Astrocyte (in vitro differentiated cells and primary cell): ENCODE data around the gene MAP7D3. TPM values are rescaled to one million over a fixed set of nuclear protein-coding genes. Genes with fewer than 3 reads are reported as not detected.

Source experiments
- DNase-seq: peaks from one replicate; pipeline ENCODE4 v3.0.0-alpha.2; 2010; ENCODE audit warnings: low read depth
- FAIRE-seq: peaks from 2 replicates; lab custom pipeline; 2011; peaks lifted over from hg19 to GRCh38; lab: Jason Lieb, UNC
- H2AFZ ChIP-seq: 2 replicates; pipeline ENCODE4 v1.6.0; 2012; ENCODE audit warnings: low read depth, low read length, inconsistent platforms
- H3K27ac ChIP-seq: 2 replicates; pipeline ENCODE4 v1.5.1; 2011; ENCODE audit warnings: low read depth, low read length, inconsistent platforms
- H3K27me3 ChIP-seq: 2 replicates; pipeline ENCODE4 v1.6.0; 2011; ENCODE audit warnings: low read length, inconsistent platforms; ENCODE audit not compliant: insufficient read depth
- H3K36me3 ChIP-seq: 2 replicates; pipeline ENCODE4 v1.5.1; 2011; ENCODE audit warnings: low read length, inconsistent platforms; ENCODE audit not compliant: insufficient read depth
- H3K4me1 ChIP-seq: 2 replicates; pipeline ENCODE4 v1.5.1; 2011; ENCODE audit warnings: low read length, inconsistent platforms; ENCODE audit not compliant: insufficient read depth
- H3K4me2 ChIP-seq: 2 replicates; pipeline ENCODE4 v1.6.0; 2012; ENCODE audit warnings: low read length, inconsistent platforms
- H3K4me3 ChIP-seq: 2 replicates; pipeline ENCODE4 v1.5.1; 2011; ENCODE audit warnings: low read depth, mild to moderate bottlenecking, low read length, inconsistent platforms; ENCODE audit not compliant: insufficient read depth
- H3K79me2 ChIP-seq: 2 replicates; pipeline ENCODE4 v1.6.0; 2012; ENCODE audit warnings: mild to moderate bottlenecking, low read length, inconsistent platforms; ENCODE audit not compliant: insufficient read depth
- H3K9ac ChIP-seq: 2 replicates; pipeline ENCODE4 v1.6.0; 2012; ENCODE audit warnings: mild to moderate bottlenecking, low read length, inconsistent platforms
- H3K9me3 ChIP-seq: 2 replicates; pipeline ENCODE4 v1.5.1; 2012; ENCODE audit warnings: low read depth, mild to moderate bottlenecking, low read length, inconsistent platforms; ENCODE audit not compliant: insufficient read depth
- H4K20me1 ChIP-seq: 2 replicates; pipeline ENCODE4 v1.6.0; 2012; ENCODE audit warnings: low read length, inconsistent platforms; ENCODE audit not compliant: insufficient read depth
- H3K27ac Mint-ChIP-seq: one replicate; pipeline ENCODE4 v1.8.0; 2021; ENCODE audit warnings: mild to moderate bottlenecking, mixed read lengths; ENCODE audit not compliant: unreplicated experiment
- H3K27me3 Mint-ChIP-seq: one replicate; pipeline ENCODE4 v1.8.0; 2021; ENCODE audit warnings: low read depth, mixed read lengths; ENCODE audit not compliant: unreplicated experiment
- H3K36me3 Mint-ChIP-seq: one replicate; pipeline ENCODE4 v1.8.0; 2021; ENCODE audit warnings: low read depth, mixed read lengths; ENCODE audit not compliant: unreplicated experiment
- H3K4me1 Mint-ChIP-seq: one replicate; pipeline ENCODE4 v1.8.0; 2021; ENCODE audit warnings: low read depth, mixed read lengths; ENCODE audit not compliant: unreplicated experiment
- H3K4me3 Mint-ChIP-seq: one replicate; pipeline ENCODE4 v1.8.0; 2021; ENCODE audit warnings: mild to moderate bottlenecking, moderate library complexity, mixed read lengths; ENCODE audit not compliant: unreplicated experiment
- H3K9me3 Mint-ChIP-seq: one replicate; pipeline ENCODE4 v1.8.0; 2021; ENCODE audit warnings: mild to moderate bottlenecking, mixed read lengths; ENCODE audit not compliant: unreplicated experiment
- CTCF ChIP-seq: IDR thresholded peaks from 2 replicates; pipeline ENCODE4 v1.5.1; 2011; ENCODE audit warnings: low read depth, mild to moderate bottlenecking, inconsistent platforms, low read length, moderate library complexity; ENCODE audit not compliant: insufficient read depth
- EZH2 ChIP-seq: IDR thresholded peaks from 2 replicates; pipeline ENCODE4 v1.6.1; 2012; ENCODE audit warnings: mild to moderate bottlenecking, low read length, inconsistent platforms; ENCODE audit not compliant: insufficient read depth
- total RNA-seq: library from RNA; stranded (reverse); gene quantifications from 2 replicates; pipeline ENCODE4 v1.2.1, GENCODE V29; 2021

The MAP7D3 gene
- total RNA-seq, 1 donor from 2014 or later = 19.4 TPM

GRCh38 chrX:136211766-136212556 lies 39.2 kb downstream of the MAP7D3 start:
- Histone ChIP-seq H3K27ac (no peak overlapping the region), H3K36me3 (peaks cover 6% of the 10 kb centered on the region), H3K79me2 (no peaks in the 10 kb centered on the region), H3K4me1 (peaks cover 18% of the 10 kb centered on the region), H3K9me3 (no peaks in the 10 kb centered on the region), H3K9ac (no peak overlapping the region), H3K4me3 (no peak overlapping the region), H3K4me2 (no peak overlapping the region), H3K27me3 (no peaks in the 10 kb centered on the region), H2AFZ (no peak overlapping the region), H4K20me1 (no peaks in the 10 kb centered on the region)
- DNase-seq (no peak), FAIRE-seq (no peak)
- TF ChIP-seq EZH2 (no peak), CTCF (no peak)
- peaks cover 23% of the 10 kb centered on the region for H3K4me1 Mint-ChIP-seq
- no peaks in the 10 kb centered on the region for H3K36me3 Mint-ChIP-seq
- H3K27ac Mint-ChIP-seq = peak overlapping the region; percentile 26
- peaks cover 2% of the 10 kb centered on the region for H3K9me3 Mint-ChIP-seq
- H3K4me3 Mint-ChIP-seq = no peak overlapping the region
- H3K27me3 Mint-ChIP-seq = no peaks in the 10 kb centered on the region

DNA sequence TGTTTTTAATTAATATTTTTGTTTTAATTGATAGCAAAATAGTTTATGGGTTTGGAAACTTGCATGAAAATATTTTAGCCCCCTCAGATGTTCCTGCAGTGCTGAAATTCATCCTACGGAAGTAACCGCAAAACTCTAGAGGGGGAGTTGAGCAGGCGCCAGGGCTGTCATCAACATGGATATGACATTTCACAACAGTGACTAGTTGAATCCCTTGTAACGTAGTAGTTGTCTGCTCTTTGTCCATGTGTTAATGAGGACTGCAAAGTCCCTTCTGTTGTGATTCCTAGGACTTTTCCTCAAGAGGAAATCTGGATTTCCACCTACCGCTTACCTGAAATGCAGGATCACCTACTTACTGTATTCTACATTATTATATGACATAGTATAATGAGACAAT lies 40.4 kb downstream of the MAP7D3 start:
- Histone ChIP-seq H4K20me1 (no peaks in the 10 kb centered on the region), H3K4me1 (peaks cover 17% of the 10 kb centered on the region), H3K9me3 (no peaks in the 10 kb centered on the region), H3K4me3 (no peak overlapping the region), H3K27me3 (no peaks in the 10 kb centered on the region), H3K79me2 (no peaks in the 10 kb centered on the region), H3K9ac (no peak overlapping the region), H3K36me3 (no peaks in the 10 kb centered on the region), H3K27ac (no peak overlapping the region), H2AFZ (no peak overlapping the region), H3K4me2 (no peak overlapping the region)
- Mint-ChIP-seq H3K4me1 (peaks cover 22% of the 10 kb centered on the region), H3K4me3 (no peak overlapping the region), H3K27me3 (no peaks in the 10 kb centered on the region), H3K9me3 (peaks cover 2% of the 10 kb centered on the region), H3K36me3 (no peaks in the 10 kb centered on the region), H3K27ac (no peak overlapping the region)
- no peak for FAIRE-seq
- TF ChIP-seq CTCF (no peak), EZH2 (no peak)
- no peak for DNase-seq

- TF ChIP-seq EZH2 (no peak), CTCF (no peak)
- DNase-seq = no peak
- H3K9me3 ChIP-seq = no peaks in the 10 kb centered on the region
- no peak overlapping the region for H3K27ac ChIP-seq
- no peaks in the 10 kb centered on the region for H3K27me3 Mint-ChIP-seq
- H3K36me3 Mint-ChIP-seq = no peaks in the 10 kb centered on the region
- H3K4me1 Mint-ChIP-seq = peaks cover 17% of the 10 kb centered on the region
- peaks cover 2% of the 10 kb centered on the region for H3K9me3 Mint-ChIP-seq
- peaks cover 13% of the 10 kb centered on the region for H3K4me1 ChIP-seq
- no peak overlapping the region for H3K4me3 ChIP-seq
- FAIRE-seq = peak; percentile 82
- H3K27ac Mint-ChIP-seq = no peak overlapping the region
- H3K36me3 ChIP-seq = no peaks in the 10 kb centered on the region
- no peak overlapping the region for H3K4me2 ChIP-seq
- H3K4me3 Mint-ChIP-seq = no peak overlapping the region
- H2AFZ ChIP-seq = no peak overlapping the region
- no peaks in the 10 kb centered on the region for H3K79me2 ChIP-seq
- H3K9ac ChIP-seq = no peak overlapping the region
- no peaks in the 10 kb centered on the region for H4K20me1 ChIP-seq
- H3K27me3 ChIP-seq = no peaks in the 10 kb centered on the region
Measured at GRCh38 chrX:136210243-136210642, 41.0 kb downstream of the MAP7D3 start.
